ENCODE measurements around the gene FAM120B. TPM values are rescaled to one million over a fixed set of nuclear protein-coding genes. Genes with fewer than 3 reads are reported as not detected.

The FAM120B gene
- total RNA-seq, 6 experiments from 2014 or later: 9.5 to 15.7 (median 13.1) TPM

DNA sequence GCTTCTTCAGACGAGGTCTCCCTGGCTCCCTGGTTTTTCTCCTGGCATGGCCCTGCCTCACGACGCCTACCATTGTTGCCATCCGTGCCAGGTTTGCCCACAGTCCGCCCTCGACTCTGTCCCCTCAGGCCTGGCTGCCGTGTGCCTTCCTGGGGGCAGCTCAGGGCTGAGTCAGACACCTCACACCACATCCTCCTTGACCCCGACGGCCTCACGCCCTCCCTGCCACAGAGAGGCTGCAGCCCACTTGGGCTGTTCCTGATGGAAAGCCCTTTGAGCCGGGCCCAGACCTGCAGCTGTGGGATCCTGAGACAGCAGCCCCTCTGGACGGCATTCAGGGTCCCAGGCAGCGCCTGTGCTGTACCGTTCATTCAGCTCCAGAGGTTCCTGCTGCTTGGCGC lies 138.3 kb downstream of the FAM120B start:
- no peak for ATAC-seq

DNA sequence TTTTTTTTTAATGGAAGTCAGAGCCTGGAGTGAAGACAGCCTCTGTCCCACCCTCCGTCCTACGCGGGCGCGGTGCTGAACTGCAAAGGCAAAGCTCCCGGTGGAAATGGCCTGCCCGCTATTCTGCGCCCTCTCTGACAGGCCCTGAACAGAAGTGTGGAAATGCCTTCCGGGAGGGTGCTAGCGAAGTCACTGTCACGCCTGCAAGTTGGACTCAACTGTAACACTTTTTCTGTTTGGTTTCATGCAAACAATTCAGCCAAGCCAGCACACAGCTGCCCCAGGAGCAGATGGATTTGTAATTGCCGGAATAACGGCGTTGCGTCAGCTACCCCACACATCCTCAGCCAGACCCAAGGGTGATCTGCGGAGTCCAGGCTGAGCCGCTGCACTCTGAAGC lies 138.9 kb downstream of the FAM120B start:
- 78% methylated on average over 6 of the region's 17 CpGs for WGBS (ENCODE audit: insufficient coverage, low coverage, low lambda C conversion rate, missing lambda C conversion rate)
- Histone ChIP-seq H3K4me3 (no peak overlapping the region), H3K36me3 (no peaks in the 10 kb centered on the region), H3K27me3 (no peaks in the 10 kb centered on the region), H3K27ac (no peak overlapping the region), H3K4me1 (no peaks in the 10 kb centered on the region), H3K9me3 (no peaks in the 10 kb centered on the region)
- no peak for ATAC-seq
- intact Hi-C loops (cut with DNase I): no loop called here
- no peak for DNase-seq
- no peak for TF ChIP-seq POLR2A (IDR thresholded peaks at IDR 0.05)
- TF ChIP-seq, protein P1, sequence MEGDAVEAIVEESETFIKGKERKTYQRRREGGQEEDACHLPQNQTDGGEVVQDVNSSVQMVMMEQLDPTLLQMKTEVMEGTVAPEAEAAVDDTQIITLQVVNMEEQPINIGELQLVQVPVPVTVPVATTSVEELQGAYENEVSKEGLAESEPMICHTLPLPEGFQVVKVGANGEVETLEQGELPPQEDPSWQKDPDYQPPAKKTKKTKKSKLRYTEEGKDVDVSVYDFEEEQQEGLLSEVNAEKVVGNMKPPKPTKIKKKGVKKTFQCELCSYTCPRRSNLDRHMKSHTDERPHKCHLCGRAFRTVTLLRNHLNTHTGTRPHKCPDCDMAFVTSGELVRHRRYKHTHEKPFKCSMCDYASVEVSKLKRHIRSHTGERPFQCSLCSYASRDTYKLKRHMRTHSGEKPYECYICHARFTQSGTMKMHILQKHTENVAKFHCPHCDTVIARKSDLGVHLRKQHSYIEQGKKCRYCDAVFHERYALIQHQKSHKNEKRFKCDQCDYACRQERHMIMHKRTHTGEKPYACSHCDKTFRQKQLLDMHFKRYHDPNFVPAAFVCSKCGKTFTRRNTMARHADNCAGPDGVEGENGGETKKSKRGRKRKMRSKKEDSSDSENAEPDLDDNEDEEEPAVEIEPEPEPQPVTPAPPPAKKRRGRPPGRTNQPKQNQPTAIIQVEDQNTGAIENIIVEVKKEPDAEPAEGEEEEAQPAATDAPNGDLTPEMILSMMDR (IDR thresholded peaks at IDR 0.05): no peak

More for the DNA sequence above, 138.3 kb downstream of the FAM120B start:
- H3K27me3 ChIP-seq: no peaks in the 10 kb centered on the region
- no peak overlapping the region for H3K27ac ChIP-seq
- DNase-seq: no peak
- 53% methylated on average over 8 of the region's 15 CpGs for WGBS (ENCODE audit: insufficient coverage, low coverage, low lambda C conversion rate, missing lambda C conversion rate)
- H3K36me3 ChIP-seq: no peaks in the 10 kb centered on the region
- H3K4me1 ChIP-seq: no peaks in the 10 kb centered on the region
- TF ChIP-seq POLR2A (IDR thresholded peaks at IDR 0.05): no peak
- TF ChIP-seq, protein P1 (IDR thresholded peaks at IDR 0.05): no peak
- intact Hi-C loops (cut with DNase I): no loop called here
- H3K4me3 ChIP-seq: no peak overlapping the region
- H3K9me3 ChIP-seq: no peaks in the 10 kb centered on the region

DNA sequence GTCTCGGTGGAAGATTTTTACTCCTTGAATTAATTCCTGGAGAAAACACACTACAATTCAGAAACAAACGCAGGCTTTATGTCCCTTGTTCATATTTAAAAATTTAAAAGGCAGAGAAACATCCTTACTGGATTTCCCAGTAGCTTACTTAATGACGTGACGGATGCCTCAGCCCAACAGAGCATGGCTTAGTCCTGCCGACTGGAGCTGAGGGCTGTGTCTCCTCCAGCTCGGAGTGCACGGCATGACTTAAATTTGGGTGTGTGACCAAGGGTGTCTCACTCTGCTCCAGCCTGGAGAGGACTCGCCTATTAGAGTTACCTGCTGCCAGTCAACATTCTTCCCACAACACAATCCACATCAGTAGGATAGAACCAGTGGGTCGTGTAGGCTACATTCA lies 139.4 kb downstream of the FAM120B start:
- intact Hi-C loops (cut with DNase I): no loop called here
- H3K27ac ChIP-seq: no peak overlapping the region
- no peaks in the 10 kb centered on the region for H3K36me3 ChIP-seq
- TF ChIP-seq, protein P1 (IDR thresholded peaks at IDR 0.05): no peak
- no peak for TF ChIP-seq POLR2A (IDR thresholded peaks at IDR 0.05)
- ATAC-seq: no peak
- no peak overlapping the region for H3K4me3 ChIP-seq
- H3K27me3 ChIP-seq: no peaks in the 10 kb centered on the region
- H3K9me3 ChIP-seq: no peaks in the 10 kb centered on the region
- no peaks in the 10 kb centered on the region for H3K4me1 ChIP-seq
- 78% methylated on average over 8 of the region's 9 CpGs for WGBS (ENCODE audit: insufficient coverage, low coverage, low lambda C conversion rate, missing lambda C conversion rate)
- no peak for DNase-seq

DNA sequence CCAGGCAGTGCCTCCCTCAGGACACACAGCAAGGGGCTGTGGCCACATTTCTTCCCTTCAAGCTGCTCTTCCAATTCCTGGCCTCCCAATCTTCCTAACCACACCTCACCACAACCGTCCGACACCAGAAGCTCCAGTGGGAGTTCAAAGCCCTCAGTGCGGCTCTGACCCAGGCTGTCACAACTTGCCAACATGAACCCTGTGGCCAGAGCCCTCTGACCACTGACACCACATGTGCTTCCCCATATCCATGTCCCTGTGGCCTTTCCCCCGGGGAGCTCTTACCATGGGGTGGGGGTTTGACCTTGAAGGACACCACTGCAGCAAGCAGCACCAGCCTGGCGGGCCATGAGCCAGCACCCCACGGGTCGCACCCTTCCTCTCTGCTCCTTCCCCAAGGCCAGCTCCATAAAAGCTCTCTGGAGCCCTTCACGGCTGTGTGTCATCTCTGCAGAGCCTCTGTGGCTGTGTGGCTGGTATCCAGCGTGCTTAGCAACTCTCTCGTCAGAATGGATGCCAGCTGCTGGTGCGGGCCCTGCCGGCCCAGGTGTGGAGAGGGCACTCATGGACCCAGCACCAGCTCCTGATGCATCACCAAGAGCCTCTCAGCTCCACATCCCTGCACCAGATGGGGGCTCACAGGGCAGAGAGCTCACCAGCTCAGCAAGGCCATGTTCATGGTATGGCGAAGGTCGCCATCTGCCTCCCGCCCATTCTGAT lies 140.4 kb downstream of the FAM120B start:
- WGBS (ENCODE audit: insufficient coverage, low coverage, low lambda C conversion rate, missing lambda C conversion rate): 70% methylated on average over 6 of the region's 15 CpGs
- H3K4me3 ChIP-seq: no peak overlapping the region
- intact Hi-C loops (cut with DNase I): no loop called here
- no peaks in the 10 kb centered on the region for H3K36me3 ChIP-seq
- no peak overlapping the region for H3K27ac ChIP-seq
- no peaks in the 10 kb centered on the region for H3K27me3 ChIP-seq
- TF ChIP-seq, protein P1 (IDR thresholded peaks at IDR 0.05): no peak
- no peak for TF ChIP-seq POLR2A (IDR thresholded peaks at IDR 0.05)
- no peaks in the 10 kb centered on the region for H3K9me3 ChIP-seq
- ATAC-seq (no peak), DNase-seq (no peak)
- H3K4me1 ChIP-seq: no peaks in the 10 kb centered on the region
